Measurements from ENCODE around the gene DAPK1.

Gene DAPK1

GRCh38 chr9:87655731-87656130 lies 158.1 kb downstream of the DAPK1 start:
- Histone ChIP-seq H3K4me2 (ENCODE audit: low read depth, low read length) (no peak overlapping the region), H3K9me2 (replicated peaks; ENCODE audit: insufficient read depth, low read length) (no peaks in the 10 kb centered on the region), H3K9me3 (replicated peaks; ENCODE audit: insufficient read depth, low read length) (no peaks in the 10 kb centered on the region), H3K9ac (ENCODE audit: low read length) (no peak overlapping the region), H3K36me3 (replicated peaks; ENCODE audit: insufficient read depth, low read length) (no peaks in the 10 kb centered on the region; the same call in 1 of the 2 replicates), H3K79me2 (ENCODE audit: low read length) (no peaks in the 10 kb centered on the region), H3K27ac (ENCODE audit: low read length) (no peak overlapping the region), H2AFZ (ENCODE audit: low read length) (no peak overlapping the region), H3K4me1 (ENCODE audit: low read length) (no peaks in the 10 kb centered on the region), H3F3A (ENCODE audit: insufficient read depth, low read length) (no peaks in the 10 kb centered on the region), H4K20me1 (ENCODE audit: insufficient read depth, low read length) (no peaks in the 10 kb centered on the region), H3K27me3 (replicated peaks; ENCODE audit: insufficient read depth, low read length) (no peaks in the 10 kb centered on the region), H3K4me3 (ENCODE audit: low read length) (no peak overlapping the region)
- TF ChIP-seq CTCF (IDR thresholded peaks at IDR 0.05; ENCODE audit: low read length) (no peak), EZH2phosphoT487 (IDR thresholded peaks at IDR 0.05; ENCODE audit: low read length) (no peak), EZH2 (optimal IDR thresholded peaks at IDR 0.05; ENCODE audit: low read depth, low read length) (no peak)
- no peak for DNase-seq

GRCh38 chr9:87656485-87656884 lies 158.8 kb downstream of the DAPK1 start:
- no peak overlapping the region for H3K4me2 ChIP-seq (ENCODE audit: low read depth, low read length)
- H3K9me3 ChIP-seq (replicated peaks; ENCODE audit: insufficient read depth, low read length), result no peaks in the 10 kb centered on the region
- H3K27ac ChIP-seq (ENCODE audit: low read length), result no peak overlapping the region
- no peak overlapping the region for H2AFZ ChIP-seq (ENCODE audit: low read length)
- TF ChIP-seq EZH2phosphoT487 (IDR thresholded peaks at IDR 0.05; ENCODE audit: low read length) (no peak), EZH2 (optimal IDR thresholded peaks at IDR 0.05; ENCODE audit: low read depth, low read length) (no peak), CTCF (IDR thresholded peaks at IDR 0.05; ENCODE audit: low read length) (no peak)
- no peaks in the 10 kb centered on the region; the same call in 1 of the 2 replicates for H3K36me3 ChIP-seq (replicated peaks; ENCODE audit: insufficient read depth, low read length)
- H3K4me3 ChIP-seq (ENCODE audit: low read length), result no peak overlapping the region
- H3K4me1 ChIP-seq (ENCODE audit: low read length), result no peaks in the 10 kb centered on the region
- H3F3A ChIP-seq (ENCODE audit: insufficient read depth, low read length), result no peaks in the 10 kb centered on the region
- no peaks in the 10 kb centered on the region for H3K27me3 ChIP-seq (replicated peaks; ENCODE audit: insufficient read depth, low read length)
- H3K9ac ChIP-seq (ENCODE audit: low read length), result no peak overlapping the region
- H3K9me2 ChIP-seq (replicated peaks; ENCODE audit: insufficient read depth, low read length), result no peaks in the 10 kb centered on the region
- no peaks in the 10 kb centered on the region for H3K79me2 ChIP-seq (ENCODE audit: low read length)
- no peaks in the 10 kb centered on the region for H4K20me1 ChIP-seq (ENCODE audit: insufficient read depth, low read length)
- no peak for DNase-seq

GRCh38 chr9:87657190-87657589 lies 159.5 kb downstream of the DAPK1 start:
- no peaks in the 10 kb centered on the region for H3K4me1 ChIP-seq (ENCODE audit: low read length)
- H3K9me3 ChIP-seq (replicated peaks; ENCODE audit: insufficient read depth, low read length), result no peaks in the 10 kb centered on the region
- H4K20me1 ChIP-seq (ENCODE audit: insufficient read depth, low read length), result no peaks in the 10 kb centered on the region
- no peak for TF ChIP-seq CTCF (IDR thresholded peaks at IDR 0.05; ENCODE audit: low read length)
- TF ChIP-seq EZH2phosphoT487 (IDR thresholded peaks at IDR 0.05; ENCODE audit: low read length), result no peak
- no peak for TF ChIP-seq EZH2 (optimal IDR thresholded peaks at IDR 0.05; ENCODE audit: low read depth, low read length)
- H3K4me2 ChIP-seq (ENCODE audit: low read depth, low read length), result no peak overlapping the region
- H3K27me3 ChIP-seq (replicated peaks; ENCODE audit: insufficient read depth, low read length), result no peaks in the 10 kb centered on the region
- H3K79me2 ChIP-seq (ENCODE audit: low read length), result no peaks in the 10 kb centered on the region
- no peaks in the 10 kb centered on the region for H3F3A ChIP-seq (ENCODE audit: insufficient read depth, low read length)
- H3K9me2 ChIP-seq (replicated peaks; ENCODE audit: insufficient read depth, low read length), result no peaks in the 10 kb centered on the region
- no peak overlapping the region for H3K27ac ChIP-seq (ENCODE audit: low read length)
- no peak overlapping the region for H3K9ac ChIP-seq (ENCODE audit: low read length)
- H3K4me3 ChIP-seq (ENCODE audit: low read length), result no peak overlapping the region
- no peak overlapping the region for H2AFZ ChIP-seq (ENCODE audit: low read length)
- H3K36me3 ChIP-seq (replicated peaks; ENCODE audit: insufficient read depth, low read length), result no peaks in the 10 kb centered on the region; the same call in 1 of the 2 replicates
- DNase-seq, result no peak
